Measurements from ENCODE around the gene FASTKD2. TPM values are rescaled to one million over a fixed set of nuclear protein-coding genes. Genes with fewer than 3 reads are reported as not detected.

The FASTKD2 gene
- total RNA-seq, 1 donor from 2014 or later: 39.9 TPM

GRCh38 chr2:206831442-206831995 lies 66.1 kb downstream of the FASTKD2 start:
- H3K27ac ChIP-seq (replicated peaks): no peak overlapping the region
- no peaks in the 10 kb centered on the region for H3K27me3 ChIP-seq (ENCODE audit: low read depth)
- no peaks in the 10 kb centered on the region for H3K4me1 ChIP-seq
- no peak for DNase-seq
- H3K36me3 ChIP-seq: peaks cover 8% of the 10 kb centered on the region
- H3K9me3 ChIP-seq (replicated peaks): peaks cover 15% of the 10 kb centered on the region
- no peak for TF ChIP-seq CTCF (IDR thresholded peaks at IDR 0.05; ENCODE audit: borderline replicate concordance)
- intact Hi-C loops (cut with micrococcal nuclease): no loop called here
- H3K4me3 ChIP-seq: no peak overlapping the region

GRCh38 chr2:206832873-206833272 lies 67.5 kb downstream of the FASTKD2 start:
- Histone ChIP-seq H3K9me3 (replicated peaks) (peaks cover 15% of the 10 kb centered on the region), H3K36me3 (peaks cover 8% of the 10 kb centered on the region), H3K27me3 (ENCODE audit: low read depth) (no peaks in the 10 kb centered on the region), H3K4me3 (no peak overlapping the region), H3K4me1 (no peaks in the 10 kb centered on the region), H3K27ac (replicated peaks) (no peak overlapping the region)
- intact Hi-C loops (cut with micrococcal nuclease): no loop called here
- TF ChIP-seq CTCF (IDR thresholded peaks at IDR 0.05; ENCODE audit: borderline replicate concordance): no peak
- no peak for DNase-seq

- H3K27ac ChIP-seq (replicated peaks): no peak overlapping the region
- H3K4me1 ChIP-seq: no peaks in the 10 kb centered on the region
- H3K36me3 ChIP-seq: peaks cover 8% of the 10 kb centered on the region
- no peak overlapping the region for H3K4me3 ChIP-seq
- peaks cover 15% of the 10 kb centered on the region for H3K9me3 ChIP-seq (replicated peaks)
- TF ChIP-seq CTCF (IDR thresholded peaks at IDR 0.05; ENCODE audit: borderline replicate concordance): no peak
- no peak for DNase-seq
- no peaks in the 10 kb centered on the region for H3K27me3 ChIP-seq (ENCODE audit: low read depth)
- intact Hi-C loops (cut with micrococcal nuclease): no loop called here
Observed at GRCh38 chr2:206833291-206833690, 67.9 kb downstream of the FASTKD2 start.

- H3K4me1 ChIP-seq: no peaks in the 10 kb centered on the region
- DNase-seq: no peak
- no peak overlapping the region for H3K4me3 ChIP-seq
- no peak for TF ChIP-seq CTCF (IDR thresholded peaks at IDR 0.05; ENCODE audit: borderline replicate concordance)
- H3K27me3 ChIP-seq (ENCODE audit: low read depth): no peaks in the 10 kb centered on the region
- peaks cover 8% of the 10 kb centered on the region for H3K36me3 ChIP-seq
- H3K27ac ChIP-seq (replicated peaks): no peak overlapping the region
- peaks cover 15% of the 10 kb centered on the region for H3K9me3 ChIP-seq (replicated peaks)
- intact Hi-C loops (cut with micrococcal nuclease): no loop called here
Observed at GRCh38 chr2:206836722-206837121, 71.3 kb downstream of the FASTKD2 start.

GRCh38 chr2:206837775-206838174 lies 72.4 kb downstream of the FASTKD2 start:
- no peak for TF ChIP-seq CTCF (IDR thresholded peaks at IDR 0.05; ENCODE audit: borderline replicate concordance)
- no peak overlapping the region for H3K27ac ChIP-seq (replicated peaks)
- intact Hi-C loops (cut with micrococcal nuclease): no loop called here

More at GRCh38 chr2:206837775-206838174, 72.4 kb downstream of the FASTKD2 start:
- Histone ChIP-seq H3K36me3 (peaks cover 8% of the 10 kb centered on the region), H3K4me3 (no peak overlapping the region), H3K4me1 (no peaks in the 10 kb centered on the region), H3K27me3 (ENCODE audit: low read depth) (no peaks in the 10 kb centered on the region), H3K9me3 (replicated peaks) (peaks cover 15% of the 10 kb centered on the region)
- DNase-seq: no peak

Measured in left ventricle myocardium inferior (tissue), 1 donor.